COR-L47 (cell line): ENCODE measurements around the gene SUOX.
"Not testable (repeated sequence)": the region's sequence is repeated elsewhere in the genome, so short reads cannot be mapped to it uniquely, and the experiment has no call there.

Source experiments
- DNase-seq: peaks from one replicate; lab custom pipeline; 2025; lab: John Stamatoyannopoulos, UW

Gene SUOX

DNA sequence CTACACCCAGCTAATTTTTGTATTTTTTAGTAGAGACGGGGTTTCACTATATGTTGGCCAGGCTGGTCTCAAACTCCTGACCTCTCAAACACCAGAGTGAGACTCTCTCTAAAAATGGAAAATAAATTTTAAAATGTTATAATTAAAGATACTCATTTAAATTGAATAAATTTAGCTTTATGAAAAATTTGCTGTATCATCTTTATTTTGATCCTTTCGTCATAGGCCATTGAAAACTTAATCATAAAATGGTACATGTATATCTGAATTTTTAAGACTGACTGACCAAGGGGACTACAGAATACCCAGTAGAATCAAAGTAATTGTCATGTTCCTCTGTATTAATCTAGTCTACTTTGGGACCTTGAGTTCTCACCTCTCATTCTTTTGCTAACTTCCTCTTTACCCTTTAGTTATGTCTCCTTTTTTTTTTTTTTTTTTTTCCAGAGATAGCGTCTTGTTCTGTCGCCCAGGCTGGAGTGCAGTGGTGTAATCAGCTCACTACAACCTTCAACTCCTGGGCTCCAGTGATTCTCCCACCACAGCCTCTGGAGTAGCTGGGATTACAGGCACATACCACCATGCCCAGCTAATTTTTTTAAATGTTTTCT, 13.7 kb upstream of the SUOX start:
- DNase-seq: no peak

DNA sequence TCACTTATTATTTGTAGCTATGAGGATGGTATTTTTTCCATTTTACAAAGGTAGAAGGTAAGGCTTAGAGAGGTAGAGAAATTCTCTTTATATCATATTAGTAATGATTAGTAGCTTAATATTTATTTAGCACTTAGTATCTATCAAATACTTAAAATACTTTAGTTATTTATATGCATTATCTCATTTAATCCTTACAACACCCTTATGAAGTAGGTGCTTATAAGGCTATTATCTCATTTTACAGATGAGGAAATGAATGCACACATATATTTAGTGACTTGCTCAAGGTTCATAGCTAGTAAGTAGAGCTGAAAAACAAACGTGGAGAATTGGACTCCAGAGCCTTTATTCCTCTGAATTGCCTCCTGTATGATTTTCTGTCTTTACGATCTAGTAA, 12.2 kb upstream of the SUOX start:
- no peak for DNase-seq

GRCh38 chr12:55985341-55985740, 11.7 kb upstream of the SUOX start:
- DNase-seq: no peak

DNA sequence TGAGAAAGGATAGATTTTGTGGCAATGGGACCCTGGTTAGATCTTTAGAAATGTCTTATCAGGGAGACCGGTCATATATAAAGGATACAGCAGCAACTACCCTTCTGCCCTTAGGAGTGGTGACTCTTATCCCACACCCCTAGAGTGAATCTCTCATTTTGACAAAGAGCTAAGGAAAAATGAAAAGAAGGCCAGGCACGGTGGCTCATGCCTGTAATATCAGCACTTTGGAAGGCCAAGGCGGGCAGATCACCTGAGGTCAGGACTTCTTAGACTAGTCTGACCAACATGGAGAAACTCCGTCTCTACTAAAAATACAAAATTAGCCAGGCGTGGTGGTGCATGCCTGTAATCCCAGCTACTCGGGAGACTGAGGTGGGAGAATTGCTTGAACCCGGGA, 11.1 kb upstream of the SUOX start:
- DNase-seq: not testable (repeated sequence)

DNA sequence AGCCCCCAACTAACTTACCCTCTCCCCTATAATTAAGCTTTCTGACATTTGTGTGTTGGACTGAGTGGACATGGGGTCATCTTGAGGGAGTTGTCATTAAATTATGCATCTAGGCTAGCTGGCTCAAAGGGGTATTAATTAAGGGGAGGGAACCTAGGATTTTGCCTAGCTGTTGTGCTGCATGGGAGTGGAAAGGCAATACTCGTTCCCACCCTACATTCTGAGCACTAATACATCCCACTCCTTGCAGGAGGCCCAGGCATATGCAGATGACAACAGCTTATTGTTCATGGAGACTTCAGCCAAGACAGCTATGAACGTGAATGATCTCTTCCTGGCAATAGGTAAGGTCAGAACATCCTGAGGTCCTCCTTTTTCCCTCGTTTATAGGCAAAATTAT, 6.0 kb upstream of the SUOX start:
- DNase-seq: no peak

DNA sequence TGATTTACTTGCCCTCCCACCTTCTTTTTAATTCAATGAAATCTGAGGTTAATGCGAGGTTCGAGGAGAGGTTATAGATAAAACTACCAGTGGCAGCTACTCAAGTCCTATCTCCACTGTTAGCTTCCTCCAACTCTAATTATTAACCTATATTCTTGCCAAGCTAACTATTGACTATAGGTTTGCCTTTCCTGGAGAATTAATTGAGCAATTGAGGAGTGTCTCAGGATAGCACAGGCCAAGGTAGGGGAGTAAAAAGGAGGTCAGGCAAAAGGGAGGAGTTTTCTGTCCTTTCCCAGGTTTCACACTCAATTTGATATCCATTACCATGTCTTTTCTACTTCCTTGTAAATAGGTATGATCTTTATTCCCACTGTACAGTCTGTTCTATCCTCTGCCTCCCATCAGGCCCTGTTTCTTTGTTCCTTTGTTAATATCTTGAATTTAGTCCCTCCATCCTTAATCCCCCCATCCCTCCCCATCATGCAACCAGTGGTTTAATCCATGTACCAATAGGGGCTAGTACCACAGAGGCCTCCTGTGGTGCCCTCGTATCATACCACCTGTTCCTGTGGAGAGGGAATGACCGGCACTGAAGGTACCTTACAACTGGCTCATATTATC, 3.7 kb upstream of the SUOX start:
- DNase-seq: no peak

GRCh38 chr12:55995366-55995765, 1.7 kb upstream of the SUOX start:
- no peak for DNase-seq

GRCh38 chr12:55996201-55996714, 818 bp upstream of the SUOX start:
- peak; percentile 42 for DNase-seq

- DNase-seq: no peak
Measured at GRCh38 chr12:55997535-55997859, 421 bp downstream of the SUOX start.

DNA sequence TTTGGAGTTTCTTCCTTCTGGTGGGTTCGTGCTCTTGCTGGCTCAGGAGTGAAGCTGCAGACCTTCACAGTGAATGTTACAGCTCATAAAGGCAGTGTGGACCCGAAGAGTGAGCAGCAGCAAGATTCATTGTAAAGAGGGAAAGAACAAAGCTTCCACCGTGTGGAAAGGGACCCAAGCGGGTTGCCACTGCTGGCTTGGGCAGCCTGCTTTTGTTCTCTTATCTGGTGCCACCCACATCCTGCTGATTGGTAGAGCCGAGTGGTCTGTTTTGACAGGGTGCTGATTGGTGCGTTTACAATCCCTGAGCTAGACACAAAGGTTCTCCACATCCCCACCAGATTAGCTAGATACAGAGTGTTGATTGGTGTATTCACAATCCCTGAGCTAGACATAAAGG, 2.4 kb downstream of the SUOX start:
- DNase-seq: not testable (repeated sequence)

DNA sequence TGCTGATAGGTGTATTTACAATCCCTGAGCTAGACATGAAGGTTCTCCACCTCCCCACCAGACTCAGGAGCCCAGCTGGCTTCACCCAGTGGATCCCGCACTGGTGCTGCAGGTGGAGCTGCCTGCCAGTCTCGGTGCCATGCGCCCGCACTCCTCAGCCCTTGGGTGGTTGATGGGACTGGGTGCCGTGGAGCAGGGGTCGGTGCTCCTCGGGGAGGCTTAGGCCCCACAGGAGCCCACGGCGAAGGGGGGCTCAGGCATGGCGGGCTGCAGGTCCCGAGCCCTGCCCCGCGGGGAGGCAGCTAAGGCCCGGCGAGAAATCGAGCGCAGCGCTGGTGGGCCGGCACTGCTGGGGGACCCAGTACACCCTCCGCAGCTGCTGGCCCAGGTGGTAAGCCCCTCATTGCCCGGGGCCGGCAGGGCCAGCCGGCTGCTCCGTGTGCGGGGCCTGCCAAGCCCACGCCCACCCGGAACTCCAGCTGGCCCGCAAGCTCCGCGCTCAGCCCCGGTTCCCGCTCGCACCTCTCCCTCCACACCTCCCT, 3.0 kb downstream of the SUOX start:
- not testable (repeated sequence) for DNase-seq

GRCh38 chr12:56001487-56002100, 4.5 kb downstream of the SUOX start:
- DNase-seq: no peak

- not testable (repeated sequence) for DNase-seq
Measured at GRCh38 chr12:56003376-56003775, 6.3 kb downstream of the SUOX start.

GRCh38 chr12:56004211-56004610, 7.1 kb downstream of the SUOX start:
- no peak for DNase-seq

DNA sequence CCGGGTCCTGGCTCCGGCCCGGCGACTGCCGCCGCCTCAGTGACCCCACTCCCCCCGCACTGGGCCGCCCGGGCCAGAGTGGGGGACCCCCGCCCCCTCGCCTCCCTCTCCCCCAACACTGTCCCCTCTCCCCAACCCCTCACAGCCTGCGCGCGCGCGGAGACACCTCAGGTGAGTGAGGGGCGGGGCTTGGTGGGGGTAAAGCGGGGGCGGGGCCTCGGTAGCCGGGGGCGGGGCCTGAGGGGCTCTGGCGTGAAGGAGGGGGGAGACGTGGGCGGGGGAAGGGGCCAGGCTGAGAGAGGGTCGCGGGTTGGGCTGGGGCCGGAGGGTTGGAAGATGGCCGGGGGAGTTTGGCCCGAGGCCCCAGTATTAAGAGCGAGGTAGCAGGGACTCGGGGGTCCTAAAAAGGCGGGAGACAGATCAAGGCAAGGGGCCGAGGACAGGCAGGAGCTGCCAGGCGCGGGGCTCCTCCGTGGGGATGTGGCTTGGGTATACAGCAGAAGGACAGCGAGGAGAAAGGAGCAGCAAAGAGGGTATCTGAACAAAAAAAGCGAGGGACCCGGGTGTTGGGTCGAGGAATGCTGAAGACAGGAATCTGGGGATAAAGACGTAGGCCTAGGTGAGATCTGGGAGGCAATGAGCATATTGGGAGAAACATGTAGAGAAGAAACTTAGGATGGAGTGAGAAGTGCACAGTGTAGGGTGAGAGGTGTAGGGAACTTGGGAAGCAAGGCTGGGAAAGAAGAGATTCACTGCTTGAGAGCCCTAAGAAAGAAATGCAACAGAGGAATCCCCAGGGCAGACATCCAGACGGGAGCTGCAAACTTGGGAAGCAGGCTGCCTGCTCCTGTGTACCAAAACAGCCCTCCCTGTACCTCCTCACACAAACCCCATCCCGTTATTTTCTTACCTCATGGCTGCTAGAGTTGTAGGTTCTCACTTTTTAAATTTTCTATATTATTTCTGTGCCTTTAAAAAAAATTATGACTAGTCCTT, 10.8 kb downstream of the SUOX start:
- DNase-seq: peak; percentile 77

GRCh38 chr12:56010111-56010570, 13.1 kb downstream of the SUOX start:
- DNase-seq: no peak

DNA sequence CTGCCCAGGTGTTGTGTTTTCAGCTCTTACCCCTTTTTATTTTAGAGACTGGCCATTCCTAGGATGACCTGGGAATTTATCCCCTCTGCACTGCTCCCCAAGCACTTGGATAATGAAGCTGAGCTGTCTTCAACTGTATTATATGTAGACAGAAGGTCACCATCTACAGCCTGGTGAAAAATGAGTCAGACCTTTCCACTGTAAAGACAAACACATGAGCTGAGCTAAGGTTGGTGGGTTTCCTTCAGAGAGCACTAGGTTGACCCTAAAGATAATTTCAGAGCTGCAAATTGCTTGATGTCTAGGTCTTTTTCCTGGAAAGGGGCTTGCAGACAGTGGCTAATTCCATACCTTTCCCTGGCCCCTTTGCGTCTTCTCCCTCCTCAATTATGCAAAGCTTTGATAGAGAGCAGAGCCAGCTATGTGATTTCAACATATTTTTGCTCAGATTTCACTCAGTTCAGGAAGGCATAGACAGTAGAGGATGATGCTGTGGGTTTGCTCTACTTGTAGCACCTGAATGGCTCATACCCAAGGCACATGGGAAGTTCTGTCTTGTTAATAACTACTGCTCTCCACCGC, 14.5 kb downstream of the SUOX start:
- no peak for DNase-seq

DNA sequence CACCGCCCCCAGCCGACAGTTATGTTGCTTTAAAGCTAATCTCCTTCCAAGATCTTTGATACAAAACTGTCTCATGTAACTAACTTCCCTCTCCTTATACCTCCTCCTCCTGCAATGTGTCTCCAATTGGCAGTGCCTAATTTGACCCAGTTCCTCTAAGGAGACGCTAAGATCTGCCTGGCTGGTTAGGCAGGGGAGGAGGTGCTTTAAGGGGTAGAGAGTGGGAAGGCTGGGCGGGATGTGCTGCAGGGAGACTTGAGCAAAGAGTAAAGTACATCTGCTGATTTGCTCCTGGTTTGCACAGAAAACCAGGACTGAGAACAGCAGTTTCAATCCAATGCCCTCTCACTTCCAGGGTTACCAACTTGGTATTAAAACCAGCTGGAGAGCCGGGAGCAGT, 16.4 kb downstream of the SUOX start:
- DNase-seq: no peak

- DNase-seq: peak; percentile 18
Measured at GRCh38 chr12:56014205-56014604, 17.1 kb downstream of the SUOX start.

DNA sequence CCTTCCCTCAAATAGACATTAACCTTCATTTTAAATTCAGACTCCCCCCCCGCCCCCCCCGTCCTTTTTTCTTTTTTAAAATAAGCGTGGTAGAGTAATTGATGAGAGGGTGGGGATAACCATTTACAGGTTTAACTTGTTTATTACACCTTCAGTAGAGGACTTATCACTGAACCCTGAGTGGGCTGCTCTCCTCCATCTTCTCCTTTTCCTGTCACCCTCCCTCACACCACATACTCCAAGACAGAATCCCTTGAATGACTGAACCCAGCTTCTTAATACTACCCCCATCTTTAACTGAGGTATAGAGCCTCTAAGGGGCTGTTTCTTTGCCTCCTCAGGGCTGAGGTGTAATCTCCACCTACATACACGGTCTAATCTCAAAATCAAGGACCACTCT, 20.1 kb downstream of the SUOX start:
- no peak for DNase-seq

GRCh38 chr12:56018356-56018755, 21.3 kb downstream of the SUOX start:
- DNase-seq: no peak
